ENCODE data around the gene DCST2.

DNA sequence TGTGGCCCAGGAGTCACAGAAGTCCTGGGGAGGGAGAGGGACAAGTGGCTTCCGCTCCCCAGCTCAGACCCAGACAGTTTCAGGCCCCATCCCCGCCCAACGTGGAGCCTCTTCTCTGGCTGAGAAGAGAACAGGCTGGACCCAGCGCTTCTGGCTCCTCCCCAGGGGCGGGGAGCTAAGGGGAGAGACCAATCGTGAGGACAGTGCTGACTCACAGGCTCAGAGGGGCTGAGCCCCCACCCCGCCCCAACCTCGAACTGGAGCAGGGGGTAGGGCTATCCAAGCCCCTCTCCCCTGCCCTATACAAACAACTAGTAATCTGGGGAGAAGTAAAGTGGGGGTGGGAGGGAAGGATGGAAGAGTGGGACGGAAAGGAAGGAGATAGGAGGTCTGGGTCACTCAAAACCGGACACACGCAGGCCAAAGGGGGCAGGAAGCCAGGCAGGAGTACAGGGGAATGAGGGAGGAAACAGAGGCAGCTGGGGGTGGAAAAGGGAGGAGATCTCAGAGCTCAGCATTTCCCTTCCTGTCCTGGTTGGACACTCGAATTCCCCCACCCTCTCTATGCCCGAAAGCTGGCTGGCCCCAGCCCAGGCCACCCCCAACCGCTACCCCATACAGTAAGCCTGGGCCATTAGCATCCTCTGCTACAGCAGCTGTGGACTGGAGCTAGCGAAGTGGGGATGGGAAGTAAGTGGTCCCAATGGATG is 62.8 kb downstream of the DCST2 start, which contains the start of gene SHC1:
- TF ChIP-seq CTCF (IDR thresholded peaks at IDR 0.05) (no peak), POLR2AphosphoS5 (IDR thresholded peaks at IDR 0.05) (peak; percentile 95 to 99 (median 96))

Data from sigmoid colon (tissue), 4 donors.